GM21786 (cell line): ENCODE measurements around the gene HSPA1L.
"Not testable (repeated sequence)": the region's sequence is repeated elsewhere in the genome, so short reads cannot be mapped to it uniquely, and the experiment has no call there.

Source experiments
- ATAC-seq: cut with Tn5 transposase; IDR thresholded peaks from one replicate; pipeline ENCODE4 v1.9.1; 2021; ENCODE audit not compliant: unreplicated experiment

The HSPA1L gene

DNA sequence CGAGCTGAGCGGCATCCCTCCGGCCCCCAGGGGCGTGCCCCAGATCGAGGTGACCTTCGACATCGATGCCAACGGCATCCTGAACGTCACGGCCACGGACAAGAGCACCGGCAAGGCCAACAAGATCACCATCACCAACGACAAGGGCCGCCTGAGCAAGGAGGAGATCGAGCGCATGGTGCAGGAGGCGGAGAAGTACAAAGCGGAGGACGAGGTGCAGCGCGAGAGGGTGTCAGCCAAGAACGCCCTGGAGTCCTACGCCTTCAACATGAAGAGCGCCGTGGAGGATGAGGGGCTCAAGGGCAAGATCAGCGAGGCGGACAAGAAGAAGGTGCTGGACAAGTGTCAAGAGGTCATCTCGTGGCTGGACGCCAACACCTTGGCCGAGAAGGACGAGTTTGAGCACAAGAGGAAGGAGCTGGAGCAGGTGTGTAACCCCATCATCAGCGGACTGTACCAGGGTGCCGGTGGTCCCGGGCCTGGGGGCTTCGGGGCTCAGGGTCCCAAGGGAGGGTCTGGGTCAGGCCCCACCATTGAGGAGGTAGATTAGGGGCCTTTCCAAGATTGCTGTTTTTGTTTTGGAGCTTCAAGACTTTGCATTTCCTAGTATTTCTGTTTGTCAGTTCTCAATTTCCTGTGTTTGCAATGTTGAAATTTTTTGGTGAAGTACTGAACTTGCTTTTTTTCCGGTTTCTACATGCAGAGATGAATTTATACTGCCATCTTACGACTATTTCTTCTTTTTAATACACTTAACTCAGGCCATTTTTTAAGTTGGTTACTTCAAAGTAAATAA lies 2.2 kb upstream of the HSPA1L start:
- ATAC-seq, result not testable (repeated sequence)

DNA sequence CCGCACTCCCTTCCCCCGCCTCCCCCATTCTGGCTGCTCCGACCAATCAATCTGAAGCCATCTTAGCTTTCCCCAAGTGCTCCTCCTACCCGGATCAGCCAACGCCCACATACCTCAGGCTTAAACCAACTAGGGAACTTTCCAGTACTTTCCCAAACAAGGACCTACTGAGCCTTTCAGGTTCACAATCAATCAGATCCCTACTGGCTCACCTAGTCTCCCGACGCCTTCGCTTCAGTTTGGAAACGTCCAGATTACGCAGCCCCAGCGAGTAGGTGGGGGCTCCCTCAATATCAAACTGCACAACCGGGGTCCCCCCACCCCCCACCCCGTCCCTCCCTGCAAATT lies 432 bp downstream of the HSPA1L start:
- peak; percentile 29 for ATAC-seq

DNA sequence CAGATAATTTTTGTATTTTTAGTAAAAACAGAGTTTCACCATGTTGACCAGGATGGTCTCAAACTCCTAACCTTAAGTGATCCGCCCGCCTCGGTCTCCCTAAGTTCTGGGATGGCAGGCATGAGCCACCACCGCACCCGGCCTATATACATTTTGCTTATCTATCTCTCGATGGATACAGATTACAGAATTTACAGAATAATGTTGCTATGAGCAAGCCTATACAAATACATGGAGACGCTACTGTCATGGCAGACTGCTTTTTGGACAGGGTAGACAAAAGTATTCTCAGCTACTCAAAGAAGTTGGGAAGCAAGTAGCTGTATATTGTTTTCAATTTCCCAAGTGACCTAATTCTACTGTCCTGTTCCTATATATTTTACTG lies 1.6 kb downstream of the HSPA1L start:
- ATAC-seq, result no peak

DNA sequence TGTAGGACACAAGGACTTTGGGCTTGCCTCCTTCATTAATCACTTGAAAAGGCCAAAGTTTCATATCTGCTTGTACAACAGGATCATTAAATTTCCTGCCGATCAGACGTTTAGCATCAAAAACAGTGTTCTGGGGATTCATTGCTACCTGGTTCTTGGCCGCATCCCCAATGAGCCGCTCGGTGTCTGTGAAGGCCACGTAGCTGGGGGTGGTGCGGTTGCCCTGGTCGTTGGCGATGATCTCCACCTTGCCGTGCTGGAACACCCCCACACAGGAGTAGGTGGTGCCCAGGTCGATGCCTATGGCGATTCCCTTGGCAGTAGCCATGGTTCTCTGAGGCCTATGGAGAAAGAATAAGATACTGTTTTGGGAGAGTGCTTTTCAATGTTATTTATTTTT lies 3.4 kb downstream of the HSPA1L start:
- ATAC-seq, result no peak

DNA sequence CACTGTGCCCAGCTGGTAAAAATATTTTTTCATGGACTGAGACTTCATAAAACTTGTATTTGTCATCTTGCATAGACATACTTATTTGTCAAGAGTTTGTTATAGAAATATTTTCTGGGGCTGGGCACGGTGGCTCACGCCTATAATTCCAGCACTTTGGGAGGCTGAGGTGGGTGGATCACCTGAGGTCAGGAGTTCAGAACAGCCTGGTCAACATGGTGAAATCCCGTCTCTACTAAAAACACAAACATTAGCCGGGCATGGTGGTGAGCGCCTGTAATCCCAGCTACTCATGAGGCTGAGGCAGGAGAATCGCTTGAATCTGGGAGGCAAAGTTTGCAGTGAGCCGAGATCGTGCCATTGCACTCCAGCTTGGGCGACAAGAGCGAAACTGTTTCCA lies 6.5 kb downstream of the HSPA1L start:
- not testable (repeated sequence) for ATAC-seq

DNA sequence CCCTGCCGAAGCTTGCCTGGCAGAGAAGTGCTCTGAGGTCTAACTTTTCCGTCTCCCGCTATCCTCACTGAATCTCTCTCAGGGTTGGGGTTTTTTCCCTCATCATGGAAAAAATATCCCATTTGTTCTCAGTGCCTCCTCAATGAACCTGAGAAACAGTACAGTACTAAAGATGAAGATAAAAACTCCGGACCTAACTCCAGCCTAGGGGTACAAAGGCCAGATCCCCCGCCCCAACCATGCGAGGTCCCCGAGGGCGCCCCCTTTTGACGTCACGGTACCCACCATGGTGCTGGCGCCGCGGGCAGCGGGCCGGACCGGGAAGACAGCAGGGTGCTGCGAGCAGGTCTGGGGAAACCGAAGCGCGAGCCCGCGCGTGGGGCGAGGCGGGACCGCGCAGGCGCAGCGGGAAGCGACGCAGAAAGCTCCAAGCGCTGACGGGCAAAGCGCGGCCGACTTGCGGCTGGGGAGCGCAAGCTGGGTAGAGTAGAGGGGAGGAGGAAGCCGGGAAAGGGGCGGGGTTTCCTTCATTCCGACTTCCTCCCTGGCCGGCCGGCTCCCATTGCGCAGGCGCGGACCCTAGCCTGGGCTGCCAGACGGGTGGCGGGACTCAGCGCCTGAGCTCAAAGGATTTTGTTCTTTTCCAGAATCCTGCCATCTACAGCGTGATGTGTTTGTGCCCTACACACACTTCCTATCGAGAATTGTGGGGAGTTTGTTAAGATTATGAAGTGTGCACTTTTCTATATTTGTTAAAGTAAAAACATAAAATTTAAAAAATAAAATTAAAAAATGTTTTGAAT lies 8.4 kb downstream of the HSPA1L start, which contains the start of gene LSM2:
LSM2 (minus strand) TSS at position 497 of the 803 bp plus-strand sequence; CDS start at position 288, 209 bp downstream.
- peak; percentile 79 for ATAC-seq

DNA sequence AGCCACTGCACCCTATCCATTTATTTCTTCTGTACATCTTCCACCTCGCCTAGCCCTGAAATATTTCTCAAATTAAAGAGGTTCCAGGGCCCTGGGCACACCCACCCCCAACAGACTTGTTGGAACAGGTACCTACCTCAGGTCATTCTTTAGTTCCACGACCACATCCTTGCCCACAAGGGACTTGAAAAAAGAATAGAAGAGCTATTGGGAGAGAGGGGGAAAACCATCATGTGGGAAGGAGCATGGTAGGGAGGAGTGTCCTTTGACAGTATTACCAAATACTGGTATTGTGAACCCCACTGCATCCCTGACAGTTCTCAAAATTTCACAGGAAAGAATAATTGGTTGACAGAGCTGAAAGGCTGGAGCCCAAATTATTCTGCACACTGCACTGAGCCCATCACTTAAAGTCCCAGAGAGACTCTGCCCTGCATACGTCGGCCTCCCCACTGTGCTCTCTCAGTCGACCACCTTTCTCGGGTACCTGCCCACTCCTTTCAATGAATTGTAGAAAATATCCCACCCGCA lies 9.1 kb downstream of the HSPA1L start:
- no peak for ATAC-seq

DNA sequence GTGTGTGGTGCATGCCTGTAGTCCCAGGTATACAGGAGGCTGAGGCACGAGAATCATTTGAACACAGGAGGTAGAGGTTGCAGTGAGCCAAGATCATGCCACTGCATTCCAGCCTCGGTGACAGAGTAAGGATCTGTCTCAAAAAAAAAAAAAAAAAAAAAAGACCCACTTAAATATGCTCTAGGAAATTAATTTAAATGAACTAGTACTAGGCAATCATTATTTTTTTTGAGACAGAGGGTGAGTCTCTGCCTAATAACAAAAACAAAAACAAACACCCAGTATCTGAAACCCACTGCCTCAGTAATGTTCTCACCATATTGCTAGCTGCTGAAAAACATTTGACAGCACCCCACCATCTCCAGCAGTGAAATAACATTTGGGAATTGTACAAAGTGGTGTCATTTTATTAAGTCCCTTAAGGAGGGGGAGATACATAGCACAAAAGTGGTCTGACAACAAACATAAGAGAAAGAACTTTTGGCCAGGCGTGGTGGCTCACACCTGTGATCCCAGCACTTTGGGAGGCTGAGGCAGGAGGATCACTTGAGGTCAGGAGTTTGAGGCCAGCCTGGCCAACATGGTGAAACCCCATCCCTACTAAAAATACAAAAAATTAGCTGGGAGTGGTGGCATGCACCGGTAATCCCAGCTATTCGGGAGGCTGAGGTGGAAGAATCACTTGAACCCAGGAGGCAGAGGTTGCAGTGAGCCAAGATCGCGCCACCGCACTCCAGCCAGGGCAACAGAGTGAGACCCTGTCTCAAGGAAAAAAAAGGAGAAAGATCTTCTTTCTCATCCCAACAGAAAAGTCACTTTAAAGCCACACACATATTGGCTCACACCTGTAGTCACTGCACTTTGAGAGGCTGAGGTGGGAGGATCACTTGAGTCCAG lies 13.8 kb downstream of the HSPA1L start:
- ATAC-seq, result not testable (repeated sequence)

DNA sequence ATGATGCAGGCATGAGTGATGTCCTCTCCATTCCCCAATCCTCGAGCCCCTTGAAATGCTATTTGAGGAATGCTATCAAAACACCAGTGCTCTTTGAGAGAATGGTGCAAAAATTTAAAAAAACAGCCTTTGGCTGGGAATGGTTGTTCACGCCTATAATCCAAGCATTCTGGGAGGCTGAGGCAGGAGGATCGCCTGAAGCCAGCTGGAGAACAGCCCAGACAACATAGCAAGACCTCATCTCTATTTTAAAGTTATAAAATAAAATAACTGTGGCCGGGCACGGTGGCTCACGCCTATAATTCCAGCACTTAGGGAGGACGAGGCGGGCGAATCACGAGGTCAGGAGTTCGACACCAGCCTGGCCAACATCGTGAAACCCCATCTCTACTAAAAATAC lies 15.3 kb downstream of the HSPA1L start:
- ATAC-seq, result no peak

DNA sequence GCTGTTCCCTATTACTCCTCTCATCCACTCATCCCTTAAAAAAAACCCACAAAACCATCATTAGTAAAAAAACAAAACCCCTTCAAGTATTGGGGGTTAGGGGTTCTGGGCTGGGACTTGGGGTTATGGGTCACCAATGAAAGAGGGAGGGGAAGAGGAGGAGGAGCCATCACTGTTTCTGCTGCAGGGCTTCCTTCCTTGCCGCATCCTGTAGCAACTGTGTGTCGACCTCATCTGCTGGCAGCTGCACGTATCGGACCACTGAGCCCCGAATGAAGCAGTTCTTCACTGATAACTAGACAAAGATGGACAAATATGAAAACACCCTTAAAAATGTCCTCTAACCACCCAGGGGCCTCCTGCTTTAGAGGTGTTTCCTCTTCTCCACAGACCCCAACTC lies 17.5 kb downstream of the HSPA1L start:
- no peak for ATAC-seq

DNA sequence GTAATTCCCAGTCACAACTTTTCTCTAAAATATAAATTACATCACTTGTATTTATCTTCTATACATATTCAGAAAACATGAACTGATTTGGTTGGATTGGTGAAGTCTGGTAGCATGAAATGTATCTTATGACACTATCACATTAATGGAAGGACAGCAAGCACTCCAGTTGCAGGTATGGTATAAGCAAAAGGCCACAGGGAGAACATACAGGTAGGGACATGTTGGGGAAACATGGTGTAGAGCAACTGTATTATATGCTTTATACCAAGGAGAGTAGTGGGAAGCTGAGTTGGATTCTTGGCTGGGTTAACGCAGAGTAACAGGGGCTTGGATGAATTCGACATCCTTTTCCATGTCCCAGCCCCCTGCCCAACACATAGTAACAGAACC lies 18.1 kb downstream of the HSPA1L start:
- ATAC-seq, result no peak

DNA sequence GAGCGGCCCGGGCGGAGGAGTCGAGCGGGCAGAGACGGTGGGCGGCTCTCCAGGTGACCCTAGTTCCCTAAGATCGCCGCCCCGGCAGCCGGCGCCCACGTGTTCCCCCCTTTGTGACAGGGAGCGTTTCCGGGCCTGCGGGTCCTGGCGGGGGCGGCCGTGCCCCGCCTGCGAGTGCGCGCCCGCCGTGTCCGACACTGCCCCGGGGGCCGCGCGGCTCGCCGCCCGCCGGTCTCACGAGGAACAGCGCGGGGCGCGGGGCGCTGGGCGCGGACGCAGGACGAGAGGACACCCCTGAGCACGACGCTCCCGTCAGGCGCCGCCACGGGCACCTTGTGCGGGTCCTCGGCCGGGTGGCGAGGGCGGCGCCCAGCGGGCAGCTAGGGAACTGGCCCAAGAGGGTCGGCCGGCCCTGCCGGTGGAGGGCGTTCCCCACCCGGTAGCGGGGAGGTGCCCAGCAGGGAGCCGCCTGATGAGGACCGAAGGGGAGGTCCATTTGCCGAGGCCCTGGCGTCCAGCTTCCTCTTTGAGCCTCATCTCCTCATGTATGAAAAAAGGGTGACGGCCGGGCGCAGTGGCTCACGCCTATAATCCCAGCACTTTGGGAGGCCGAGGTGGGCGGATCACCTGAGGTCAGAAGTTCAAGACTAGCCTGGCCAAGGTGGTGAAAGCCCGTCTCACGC lies 19.3 kb downstream of the HSPA1L start, which contains the start of gene VARS1:
VARS1 (minus strand) TSS at position 137 of the 683 bp plus-strand sequence. CDS start 535 bp downstream, outside the sequence.
- ATAC-seq, result peak; percentile 77

DNA sequence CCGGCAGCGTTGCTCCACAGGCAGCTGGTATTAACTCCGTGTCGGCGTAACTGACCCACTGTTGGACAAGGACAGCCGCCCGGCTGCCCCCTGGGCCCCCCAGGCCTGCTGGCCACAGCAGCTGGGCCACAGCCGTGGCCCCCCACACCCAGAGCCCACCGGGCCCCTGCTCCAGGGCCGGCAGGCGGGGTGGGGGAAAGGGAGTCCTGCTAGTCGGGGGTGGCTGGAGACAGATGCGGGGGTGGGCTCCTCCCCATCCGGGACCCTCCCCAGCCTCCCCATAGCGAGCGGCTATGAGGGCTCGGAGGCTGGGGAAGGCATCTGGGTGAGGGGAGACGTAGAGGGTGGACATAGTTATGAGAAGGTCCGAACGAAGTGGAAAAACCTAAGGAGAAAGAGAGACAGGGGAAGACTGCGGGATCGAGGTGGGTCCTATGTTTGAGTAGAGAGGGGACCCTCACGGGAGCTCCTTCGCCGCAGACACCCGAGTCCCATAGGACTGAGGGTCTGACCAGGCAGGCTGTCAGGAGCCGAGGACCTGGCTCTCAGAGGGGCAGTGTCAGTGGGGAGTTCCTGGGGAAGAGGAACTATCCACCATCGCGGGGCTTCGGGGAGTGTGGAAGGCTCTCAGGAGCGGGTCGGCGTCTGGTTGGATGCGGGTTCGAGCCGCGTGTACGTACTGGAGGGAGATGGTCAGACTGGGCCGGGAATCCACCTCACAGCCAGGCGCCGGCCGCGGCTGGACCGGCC lies 20.0 kb downstream of the HSPA1L start:
- peak; percentile 24 for ATAC-seq

DNA sequence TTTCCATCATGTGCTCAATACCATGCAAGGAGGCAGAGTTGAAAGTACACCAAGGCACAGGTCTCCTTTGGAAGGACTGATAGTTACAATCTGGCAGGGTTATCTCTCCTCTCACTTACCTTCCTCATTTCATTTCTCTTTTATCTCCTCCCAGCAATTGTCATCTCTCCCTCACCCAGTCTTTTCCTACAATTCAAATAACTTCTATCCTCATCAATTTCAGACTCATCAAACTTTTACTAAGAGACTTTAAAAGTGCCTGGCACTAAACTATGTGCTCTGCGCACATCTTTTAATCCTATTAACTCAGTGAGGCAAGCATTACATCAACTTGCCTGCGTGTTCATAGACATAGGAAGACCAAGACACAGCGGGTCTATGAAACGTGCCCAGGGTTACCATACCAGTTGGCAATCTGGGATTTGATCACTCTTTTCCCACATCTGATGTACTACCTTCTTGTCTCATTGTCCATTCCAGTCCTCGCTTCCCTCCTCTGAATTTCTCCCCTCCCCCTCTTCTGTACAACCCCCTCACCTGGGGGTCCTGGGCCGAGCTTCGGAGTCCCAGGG lies 20.7 kb downstream of the HSPA1L start:
- ATAC-seq, result no peak

DNA sequence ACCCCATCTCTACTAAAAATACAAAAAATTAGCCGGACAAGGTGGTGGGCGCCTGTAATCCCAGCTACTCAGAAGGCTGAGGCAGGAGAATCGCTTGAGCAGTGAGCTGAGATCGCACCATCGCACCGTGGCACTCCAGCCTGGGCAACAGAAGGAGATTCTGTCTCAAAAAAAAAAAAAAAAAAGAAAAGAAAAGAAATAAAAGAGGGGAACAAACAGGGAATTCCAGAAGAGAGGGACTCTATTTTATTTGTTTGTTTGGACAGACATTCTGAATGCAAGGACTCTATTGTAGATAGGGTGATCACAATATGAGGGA lies 21.2 kb downstream of the HSPA1L start:
- not testable (repeated sequence) for ATAC-seq

DNA sequence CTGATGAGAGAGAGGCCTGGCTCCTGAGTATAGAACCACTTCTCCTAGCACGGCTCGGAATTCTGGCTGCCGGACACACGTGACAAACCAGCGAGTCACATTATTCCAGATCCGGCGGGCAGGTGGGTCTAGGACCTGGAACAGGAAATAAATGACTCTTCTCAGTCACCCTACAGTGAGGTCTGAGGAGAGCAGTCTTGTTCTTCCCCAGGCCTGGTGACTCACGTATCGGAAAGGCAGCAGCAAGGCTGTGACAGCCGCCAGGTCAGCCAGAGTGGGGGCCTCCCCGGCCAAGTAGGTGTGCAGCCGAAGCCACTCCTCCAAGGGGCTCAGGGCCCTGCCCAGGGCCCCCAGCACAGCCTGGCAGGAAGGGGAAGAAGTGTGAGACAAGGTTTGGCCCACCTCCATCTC lies 22.3 kb downstream of the HSPA1L start:
- ATAC-seq, result no peak

DNA sequence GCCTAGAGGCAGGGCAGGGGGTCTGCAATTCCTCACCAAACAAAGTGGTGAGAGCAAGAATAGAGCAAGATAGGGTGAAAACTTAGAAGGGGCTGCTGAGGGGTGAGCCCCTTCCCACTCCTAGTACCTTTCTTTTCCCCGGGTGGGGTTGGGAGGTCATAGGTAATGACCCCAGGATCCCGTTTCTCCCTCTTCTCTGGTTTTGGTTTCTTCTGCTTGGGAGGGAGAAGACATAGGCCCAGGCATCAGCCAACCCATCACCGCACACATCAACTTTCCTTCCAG lies 23.1 kb downstream of the HSPA1L start:
- ATAC-seq, result no peak

DNA sequence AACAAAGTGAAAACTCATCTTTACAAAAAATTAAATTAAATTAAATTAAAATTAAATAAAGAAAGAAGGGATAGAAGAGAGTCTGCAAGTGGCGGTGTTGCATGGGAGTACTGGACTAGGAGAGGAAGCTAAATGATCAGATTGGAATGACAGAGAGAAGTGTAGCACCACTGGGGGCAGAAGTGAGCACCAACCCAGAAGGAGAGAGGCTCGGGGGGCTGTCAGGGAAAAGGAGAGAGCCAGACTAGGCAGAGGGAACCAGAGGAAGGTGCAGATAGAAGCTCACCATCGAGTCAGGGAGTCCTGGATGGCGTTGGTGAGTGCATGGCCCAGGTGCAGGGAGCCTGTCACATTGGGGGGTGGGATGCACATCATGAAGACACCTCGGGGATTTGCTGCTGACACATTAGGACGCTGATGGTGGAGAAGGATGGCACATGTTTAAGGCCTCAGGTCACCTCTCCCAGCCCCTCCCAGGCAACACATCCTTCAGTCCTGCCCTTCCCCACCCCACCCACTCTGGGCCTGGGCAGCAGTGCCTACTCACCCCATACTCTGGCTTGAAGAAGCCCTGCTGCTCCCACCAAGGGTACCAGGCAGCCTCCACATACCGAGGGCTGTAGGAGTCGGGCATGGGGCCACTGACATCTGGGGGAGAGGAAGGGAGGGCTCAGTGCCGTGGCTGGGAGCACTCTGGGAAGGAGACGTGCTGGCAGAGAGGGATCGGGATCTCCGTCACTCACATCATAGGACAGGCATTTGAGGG lies 23.6 kb downstream of the HSPA1L start:
- no peak for ATAC-seq

DNA sequence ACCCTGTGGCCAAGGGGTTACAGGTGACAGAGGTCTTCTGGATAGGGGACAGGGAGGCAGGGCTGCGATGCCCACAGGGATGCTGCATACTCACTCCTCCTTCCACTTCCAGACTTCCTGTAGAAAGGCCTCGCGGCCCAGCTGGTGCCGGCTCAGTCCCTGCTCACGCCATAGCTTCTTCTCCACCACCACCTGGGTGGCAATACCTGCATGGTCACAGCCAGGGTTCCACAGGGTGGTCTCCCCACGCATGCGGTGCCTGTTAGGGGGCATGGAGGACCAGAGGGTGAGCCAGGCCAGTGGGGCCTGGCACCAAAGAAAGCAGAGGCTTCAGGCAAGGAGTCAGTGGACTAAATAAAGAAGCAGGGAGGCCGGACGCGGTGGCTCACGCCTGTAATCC lies 29.6 kb downstream of the HSPA1L start:
- no peak for ATAC-seq
